ENCODE measurements around the gene TMEM131.

DNA sequence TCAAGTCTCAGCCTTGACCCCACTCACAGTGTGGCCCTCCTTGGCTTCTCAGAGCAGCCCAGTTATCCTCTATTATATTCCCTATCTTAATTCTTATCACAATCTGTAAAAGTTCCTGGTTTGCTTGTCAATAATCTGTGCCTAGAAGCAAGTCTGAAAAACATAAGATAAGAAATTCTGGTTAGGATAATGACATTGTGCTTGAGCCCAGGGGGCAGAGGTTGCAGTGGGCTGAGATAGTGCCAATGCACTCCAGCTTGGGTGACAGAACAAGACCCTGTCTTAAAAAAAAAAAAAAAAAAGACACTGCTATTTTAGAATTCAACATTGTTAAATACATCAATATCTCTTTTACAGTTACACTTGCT is 63.9 kb downstream of the TMEM131 start:
- TF ChIP-seq, protein P1, sequence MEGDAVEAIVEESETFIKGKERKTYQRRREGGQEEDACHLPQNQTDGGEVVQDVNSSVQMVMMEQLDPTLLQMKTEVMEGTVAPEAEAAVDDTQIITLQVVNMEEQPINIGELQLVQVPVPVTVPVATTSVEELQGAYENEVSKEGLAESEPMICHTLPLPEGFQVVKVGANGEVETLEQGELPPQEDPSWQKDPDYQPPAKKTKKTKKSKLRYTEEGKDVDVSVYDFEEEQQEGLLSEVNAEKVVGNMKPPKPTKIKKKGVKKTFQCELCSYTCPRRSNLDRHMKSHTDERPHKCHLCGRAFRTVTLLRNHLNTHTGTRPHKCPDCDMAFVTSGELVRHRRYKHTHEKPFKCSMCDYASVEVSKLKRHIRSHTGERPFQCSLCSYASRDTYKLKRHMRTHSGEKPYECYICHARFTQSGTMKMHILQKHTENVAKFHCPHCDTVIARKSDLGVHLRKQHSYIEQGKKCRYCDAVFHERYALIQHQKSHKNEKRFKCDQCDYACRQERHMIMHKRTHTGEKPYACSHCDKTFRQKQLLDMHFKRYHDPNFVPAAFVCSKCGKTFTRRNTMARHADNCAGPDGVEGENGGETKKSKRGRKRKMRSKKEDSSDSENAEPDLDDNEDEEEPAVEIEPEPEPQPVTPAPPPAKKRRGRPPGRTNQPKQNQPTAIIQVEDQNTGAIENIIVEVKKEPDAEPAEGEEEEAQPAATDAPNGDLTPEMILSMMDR (IDR thresholded peaks at IDR 0.05 in 4 of 5, conservative IDR thresholded peaks at IDR 0.05 in 1 of 5): no peak
- no peak for TF ChIP-seq POLR2A (IDR thresholded peaks at IDR 0.05)
